HG03460 (cell line): ENCODE measurements around the gene TAF4.

Experiments
- ATAC-seq: cut with Tn5 transposase; IDR thresholded peaks from one replicate; pipeline ENCODE4 v1.9.1; 2021; ENCODE audit not compliant: unreplicated experiment

TAF4 gene

GRCh38 chr20:61966492-61967244 is 99.0 kb downstream of the TAF4 start:
- ATAC-seq: no peak

GRCh38 chr20:61965606-61966491 is 99.8 kb downstream of the TAF4 start:
- no peak for ATAC-seq

- no peak for ATAC-seq
Observed at GRCh38 chr20:61964675-61965605, 100.7 kb downstream of the TAF4 start.

GRCh38 chr20:61963885-61964674 is 101.6 kb downstream of the TAF4 start:
- no peak for ATAC-seq

- ATAC-seq: no peak
Observed at GRCh38 chr20:61963149-61963548, 102.5 kb downstream of the TAF4 start.

- no peak for ATAC-seq
Observed at GRCh38 chr20:61960836-61961235, 104.8 kb downstream of the TAF4 start.

GRCh38 chr20:61958773-61959700 is 106.6 kb downstream of the TAF4 start:
- no peak for ATAC-seq

- no peak for ATAC-seq
Observed at GRCh38 chr20:61957961-61958715, 107.5 kb downstream of the TAF4 start.

- no peak for ATAC-seq
Observed at GRCh38 chr20:61956396-61957342, 109.0 kb downstream of the TAF4 start.

GRCh38 chr20:61955668-61956395 is 109.8 kb downstream of the TAF4 start:
- ATAC-seq: no peak

GRCh38 chr20:61954276-61955021 is 111.2 kb downstream of the TAF4 start:
- ATAC-seq: no peak

GRCh38 chr20:61953037-61954021 is 112.4 kb downstream of the TAF4 start:
- no peak for ATAC-seq

GRCh38 chr20:61951695-61952533 is 113.8 kb downstream of the TAF4 start:
- ATAC-seq: no peak

GRCh38 chr20:61950641-61951071 is 115.0 kb downstream of the TAF4 start:
- ATAC-seq: no peak
